K562 (cell line): ENCODE data around the gene PTPN12.

Experiments
- BRD9 ChIP-seq: fragments of 450-650 bp; IDR thresholded peaks from 2 replicates; pipeline ENCODE4 v1.6.1; 2018; ENCODE audit warnings: low read depth; ENCODE audit not compliant: partially characterized antibody
- CREM ChIP-seq: IDR thresholded peaks from 2 replicates; pipeline ENCODE4 v1.6.1; 2014; ENCODE audit warnings: antibody characterized with exemption, low read depth
- CTCF ChIP-seq, 3 experiments: IDR thresholded peaks in 2 of 3; conservative IDR thresholded peaks in 1 of 3; 2 replicates each; pipeline ENCODE4 v1.5.1; 2011 to 2012; ENCODE audit warnings: low read length in 3 of 3, mild to moderate bottlenecking in 3 of 3, control low read depth in 2 of 3, improper control_type of control experiment in 1 of 3, inconsistent platforms in 1 of 3, low read depth in 1 of 3, mixed read lengths in 1 of 3, moderate library complexity in 1 of 3; ENCODE audit not compliant: insufficient read depth in 2 of 3
- EP300 ChIP-seq: IDR thresholded peaks from 2 replicates; pipeline ENCODE4 v1.6.1; 2012; ENCODE audit warnings: low read length, improper control_type of control experiment
- KDM2B ChIP-seq: fragments of 250-450 bp; sonication (Bioruptor Pico); IDR thresholded peaks from 2 replicates; pipeline ENCODE4 v1.8.0; 2021; ENCODE audit warnings: mild to moderate bottlenecking, moderate library complexity
- NFE2 ChIP-seq: IDR thresholded peaks from 2 replicates; pipeline ENCODE4 v1.6.1; 2014; ENCODE audit warnings: antibody characterized with exemption, low read depth
- RBBP5 ChIP-seq: fragments of 200-600 bp; sonication (generic); IDR thresholded peaks from 2 replicates; pipeline ENCODE4 v1.6.1; 2012; ENCODE audit warnings: borderline replicate concordance, mild to moderate bottlenecking, low read length, control low read depth, inconsistent platforms; ENCODE audit not compliant: insufficient read depth, poor library complexity, severe bottlenecking
- UBTF ChIP-seq, 2 experiments: IDR thresholded peaks; 2 replicates each; pipeline ENCODE4 v1.6.1; 2012; ENCODE audit warnings: improper control_type of control experiment in 2 of 2, low read depth in 2 of 2, low read length in 2 of 2, borderline replicate concordance in 1 of 2

GRCh38 chr7:77542895-77543294, 5.8 kb downstream of the PTPN12 start:
- no peak for TF ChIP-seq CREM
- no peak for TF ChIP-seq CTCF (IDR thresholded peaks at IDR 0.05 in 2 of 3, conservative IDR thresholded peaks at IDR 0.05 in 1 of 3; ENCODE audit: insufficient read depth in 2 of 3, low read depth in 1 of 3, low read length in 3 of 3)
- no peak for TF ChIP-seq BRD9
- TF ChIP-seq EP300, result no peak
- TF ChIP-seq UBTF (IDR thresholded peaks at IDR 0.05; ENCODE audit: borderline replicate concordance in 1 of 2, low read depth in 2 of 2, low read length in 2 of 2), result no peak
- no peak for TF ChIP-seq KDM2B (CRISPR knock-in tag)
- TF ChIP-seq RBBP5, result no peak
- no peak for TF ChIP-seq NFE2
